AG08395 (cell line): ENCODE results near the gene NFATC1.

ENCODE experiments used
- DNase-seq: peaks from one replicate; pipeline ENCODE4 v3.0.0; 2012; ENCODE audit warnings: mixed read lengths, low spot score

Gene NFATC1

DNA sequence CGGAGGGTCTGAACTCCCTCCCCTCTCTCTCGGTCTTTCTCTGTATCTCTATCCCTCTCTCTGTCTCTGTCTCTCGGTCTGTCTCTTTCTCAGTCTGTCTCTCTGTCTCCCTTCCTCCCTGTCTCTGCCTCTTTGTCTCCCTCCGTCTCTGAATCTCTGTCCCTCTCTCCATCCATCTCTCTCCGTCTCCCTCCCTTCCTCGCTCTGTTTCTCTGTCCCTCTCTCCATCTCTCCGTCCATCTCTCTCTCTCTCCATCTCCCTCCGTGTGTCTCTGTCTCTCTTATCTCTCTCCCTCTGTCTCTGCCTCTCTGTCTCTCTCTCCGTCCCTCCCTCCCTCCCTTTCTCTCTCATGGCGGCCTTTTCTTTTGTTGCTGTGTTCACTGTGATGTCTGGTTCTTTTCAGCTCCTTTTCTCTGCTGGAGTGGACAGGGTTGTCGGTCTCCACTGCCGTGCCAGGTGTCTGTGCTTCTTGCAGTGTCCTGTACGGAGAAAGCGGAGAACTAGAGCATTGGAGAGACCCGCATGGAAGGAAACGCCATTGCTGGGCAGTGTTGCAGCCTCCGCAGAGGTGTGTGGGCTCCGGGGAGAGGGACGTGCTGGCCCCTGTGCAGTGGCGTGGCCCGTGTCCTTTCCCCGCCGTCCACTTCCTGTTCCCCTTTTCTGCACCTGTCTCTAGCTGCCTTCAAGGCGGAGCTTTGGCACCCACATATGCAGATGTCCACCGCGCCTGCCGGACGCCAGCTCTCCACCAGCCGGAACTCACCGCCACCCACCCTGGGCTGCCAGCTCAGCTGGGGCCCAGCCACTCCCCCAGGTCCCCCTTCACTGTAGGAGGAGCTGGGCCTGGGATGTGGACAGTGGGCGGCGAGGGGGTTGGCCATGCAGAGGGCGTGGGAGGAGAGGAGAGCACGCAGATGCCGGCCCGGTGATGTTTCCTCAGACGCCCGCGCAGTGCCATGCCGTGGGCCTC lies 113.1 kb downstream of the NFATC1 start:
- DNase-seq = no peak

DNA sequence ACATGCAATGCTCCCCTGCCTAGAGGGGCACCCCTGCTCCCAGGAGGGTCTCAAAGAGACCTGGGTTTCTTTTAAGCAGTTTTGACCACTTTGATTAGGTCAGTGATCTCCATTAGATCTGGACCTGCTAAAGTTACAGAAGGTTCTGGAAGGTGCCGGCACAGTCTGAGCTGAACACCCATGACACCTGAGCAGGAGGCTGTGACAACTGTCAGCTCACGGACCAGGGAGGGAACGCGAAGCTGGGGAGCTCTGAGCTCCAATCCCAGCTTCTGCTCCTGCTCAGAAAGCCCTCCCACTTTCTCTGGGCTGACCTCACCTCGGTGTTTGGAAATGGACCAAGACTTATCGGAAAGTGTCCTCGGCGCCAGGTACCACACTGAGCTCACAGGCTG lies 113.8 kb downstream of the NFATC1 start:
- no peak for DNase-seq

DNA sequence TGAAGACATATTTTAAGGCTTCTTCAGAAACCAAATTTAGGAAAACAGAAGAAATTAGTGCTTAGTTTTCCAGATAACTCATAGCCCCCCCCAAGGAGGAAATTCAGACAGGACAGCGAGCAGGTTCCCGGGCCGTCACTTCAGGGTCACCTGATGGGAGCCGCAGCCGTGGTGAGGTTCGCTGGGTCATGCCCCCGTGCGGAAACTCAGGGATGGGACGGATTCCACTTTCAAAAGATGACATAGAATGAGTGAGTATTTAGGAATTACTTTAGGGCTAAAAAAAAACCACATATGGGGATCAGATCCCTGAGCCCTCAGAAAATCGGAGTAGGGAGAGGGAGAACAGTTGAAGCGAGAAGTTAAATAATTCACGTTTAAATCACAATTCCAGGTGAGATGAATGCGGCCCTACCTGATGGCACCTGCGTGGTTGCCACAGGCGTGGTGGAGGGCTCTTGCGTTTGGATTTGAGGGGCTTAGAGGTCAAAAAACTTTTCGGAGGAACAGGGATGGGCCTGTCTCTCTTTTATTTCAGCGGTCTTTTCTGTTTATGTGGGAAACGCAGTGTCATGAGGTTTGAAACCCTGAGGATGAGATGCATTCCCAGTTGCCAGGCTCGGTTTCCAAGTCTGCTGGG lies 114.4 kb downstream of the NFATC1 start:
- DNase-seq = no peak

DNA sequence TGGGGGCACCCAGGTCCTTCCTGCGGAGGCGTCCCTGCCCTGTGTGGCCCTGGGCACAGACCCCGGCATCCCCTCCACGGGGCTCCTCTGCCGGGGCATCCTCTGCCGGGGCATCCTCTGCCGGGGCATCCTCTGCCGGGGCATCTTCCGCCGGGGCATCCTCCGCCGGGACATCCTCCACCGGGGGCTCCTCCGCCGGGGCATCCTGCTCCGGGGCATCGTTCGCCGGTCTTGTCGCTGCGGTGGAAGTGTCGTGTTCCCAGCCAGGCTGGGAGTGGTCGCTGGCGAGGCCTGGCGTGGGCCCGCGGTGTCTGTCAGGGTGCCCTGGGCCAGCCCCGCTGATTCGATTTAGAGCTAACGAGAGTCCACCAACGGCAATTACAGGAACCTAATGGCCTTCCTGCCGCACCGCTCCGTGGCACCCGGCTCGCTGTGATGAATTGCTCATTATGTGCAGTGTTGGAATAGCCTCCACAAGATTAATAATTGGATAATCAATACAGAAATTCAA lies 115.1 kb downstream of the NFATC1 start:
- DNase-seq = no peak

DNA sequence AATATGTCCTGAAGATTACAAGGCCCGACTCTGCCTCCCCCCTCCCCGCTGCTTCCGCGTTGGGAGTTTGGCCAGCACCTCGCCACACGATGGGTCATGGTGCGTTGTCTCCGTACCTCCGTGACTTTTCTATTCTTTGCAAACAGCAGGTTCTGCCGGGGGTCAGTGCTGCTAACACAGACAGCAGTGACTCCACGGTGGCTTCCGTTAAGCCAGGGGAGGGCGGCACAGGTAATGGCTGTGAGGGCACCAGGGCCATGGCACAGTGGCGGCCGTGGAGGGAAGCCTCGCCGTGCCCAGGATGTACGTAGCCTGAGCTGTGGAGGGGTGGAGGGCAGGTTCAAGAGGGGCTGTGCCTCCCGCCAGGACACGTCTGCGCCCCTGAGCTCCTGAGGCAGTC lies 115.5 kb downstream of the NFATC1 start:
- DNase-seq = no peak

DNA sequence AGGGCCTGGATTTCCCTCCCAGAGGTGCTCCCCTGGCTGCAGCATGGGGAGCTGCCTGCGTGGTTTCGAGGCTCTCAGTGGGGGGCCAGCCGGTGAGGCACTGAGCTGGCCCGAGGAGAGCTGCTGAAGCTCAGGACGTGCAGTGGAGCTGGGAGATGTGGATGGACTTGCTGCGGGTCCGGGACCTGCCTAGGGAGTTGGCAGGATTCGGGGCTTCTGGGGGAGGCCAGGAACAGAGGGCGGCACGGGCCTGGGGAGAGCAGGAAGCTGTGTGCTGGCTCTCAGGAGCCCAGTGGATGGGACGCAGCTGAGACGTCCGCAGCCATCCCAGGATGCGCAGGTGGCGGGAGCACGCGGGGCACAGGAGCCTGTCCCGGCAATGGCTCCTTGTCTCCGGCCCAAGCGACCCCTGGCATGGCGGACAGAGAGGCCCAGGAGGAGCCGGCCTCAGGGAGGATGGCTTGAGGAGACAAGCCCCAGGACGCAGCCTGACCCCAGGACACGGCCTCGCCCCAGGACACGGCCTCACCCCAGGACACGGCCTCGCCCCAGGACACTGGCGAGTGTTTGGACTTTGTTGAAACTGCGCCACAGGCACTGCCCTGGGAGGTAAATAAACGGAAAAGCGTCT lies 116.1 kb downstream of the NFATC1 start:
- no peak for DNase-seq

DNA sequence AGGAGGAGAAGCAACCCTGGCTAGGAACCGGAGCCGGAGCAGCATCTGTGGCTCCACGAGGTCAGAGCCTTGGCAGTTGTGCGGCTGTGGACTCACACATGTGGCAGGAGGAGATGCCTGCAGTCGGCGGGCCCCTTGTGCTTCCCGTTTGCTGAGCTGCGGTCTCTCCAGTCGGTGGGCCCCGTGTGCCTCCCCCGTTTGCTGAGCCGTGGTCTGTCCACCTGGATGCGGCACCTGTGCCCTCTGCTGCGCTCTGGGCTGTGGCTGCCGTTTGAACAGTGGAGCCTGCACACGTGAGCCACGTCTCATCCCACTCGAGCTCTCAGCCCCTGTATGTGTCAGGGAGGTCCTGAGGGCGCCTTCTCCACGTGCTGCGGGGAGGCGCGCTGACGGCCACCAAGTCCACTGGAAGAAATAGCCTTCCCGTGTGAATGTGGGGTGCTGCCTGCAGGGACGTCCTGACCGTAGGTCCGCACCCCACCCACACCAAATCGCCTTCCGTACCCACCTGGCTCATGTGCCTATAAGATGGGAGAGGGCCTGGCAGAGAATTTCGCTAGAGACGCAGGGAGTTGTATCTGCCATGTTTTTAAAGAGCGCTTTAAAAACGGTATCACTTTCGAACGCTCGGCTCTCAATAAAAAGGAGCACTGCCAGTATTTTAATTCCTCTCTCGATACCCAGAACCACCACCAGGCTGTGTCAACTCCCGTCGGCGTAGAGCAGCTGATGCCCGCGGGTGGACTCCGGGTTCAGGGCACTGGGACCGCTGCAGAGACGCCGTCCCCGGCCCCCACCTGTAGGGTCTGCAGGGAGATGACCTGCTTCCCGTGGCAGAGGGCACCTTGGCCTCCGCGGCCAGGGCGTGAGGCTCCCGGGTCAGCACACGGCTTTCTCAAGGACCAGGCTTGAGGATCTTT lies 117.0 kb downstream of the NFATC1 start:
- no peak for DNase-seq

DNA sequence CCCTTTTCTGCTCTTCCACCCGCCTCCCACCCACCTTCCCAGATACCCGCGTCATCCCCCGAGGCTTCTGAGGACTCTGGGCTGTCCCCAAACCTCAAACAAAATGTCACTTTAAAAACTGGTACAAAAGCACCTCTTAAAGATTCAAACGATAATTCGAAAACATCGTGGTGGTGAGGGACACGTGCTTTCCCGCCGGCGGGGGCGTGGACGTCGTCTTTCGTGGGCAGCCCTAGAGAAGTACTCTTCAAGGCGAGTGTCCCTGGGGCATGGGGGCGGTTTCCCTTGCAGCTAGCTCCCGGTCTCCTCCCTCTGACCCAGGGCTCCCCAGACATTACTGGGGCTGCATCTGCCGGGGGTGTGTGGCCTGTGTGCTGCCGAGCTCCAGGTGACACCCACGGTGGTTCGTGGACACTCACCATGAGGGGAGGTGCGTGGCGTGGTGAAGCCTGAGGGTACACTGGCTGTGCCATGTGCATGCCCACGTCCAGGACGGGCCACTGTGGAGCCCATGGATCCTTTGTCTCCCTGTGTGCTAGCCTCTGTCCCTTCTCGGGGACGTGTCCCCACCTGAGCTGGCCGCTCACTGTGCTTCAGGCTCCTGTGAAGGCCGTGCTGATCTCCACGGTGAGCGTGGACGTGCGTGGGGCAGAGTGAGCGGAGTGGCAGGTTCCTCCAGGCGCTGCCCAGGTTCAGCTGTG lies 117.8 kb downstream of the NFATC1 start:
- DNase-seq = no peak

DNA sequence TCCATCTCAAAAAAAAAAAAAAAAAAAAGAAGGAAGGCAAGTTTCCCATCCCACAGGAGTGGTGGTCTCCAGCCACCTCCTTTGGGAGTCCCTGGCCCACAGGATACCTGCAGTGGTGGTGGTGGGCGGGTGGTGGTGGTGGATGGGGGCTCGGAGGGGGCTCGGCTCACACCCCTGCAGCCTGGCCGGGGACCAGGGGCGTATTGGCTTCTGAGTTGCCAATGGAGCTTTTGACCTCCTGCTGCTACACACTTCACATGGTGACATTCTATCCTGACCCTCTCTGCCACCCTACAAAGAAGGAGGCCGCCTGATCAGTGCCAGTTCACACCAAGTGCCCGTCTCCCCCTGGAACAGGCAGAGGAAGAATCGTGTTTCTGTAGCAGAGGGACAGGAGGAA lies 119.6 kb downstream of the NFATC1 start:
- DNase-seq = no peak

DNA sequence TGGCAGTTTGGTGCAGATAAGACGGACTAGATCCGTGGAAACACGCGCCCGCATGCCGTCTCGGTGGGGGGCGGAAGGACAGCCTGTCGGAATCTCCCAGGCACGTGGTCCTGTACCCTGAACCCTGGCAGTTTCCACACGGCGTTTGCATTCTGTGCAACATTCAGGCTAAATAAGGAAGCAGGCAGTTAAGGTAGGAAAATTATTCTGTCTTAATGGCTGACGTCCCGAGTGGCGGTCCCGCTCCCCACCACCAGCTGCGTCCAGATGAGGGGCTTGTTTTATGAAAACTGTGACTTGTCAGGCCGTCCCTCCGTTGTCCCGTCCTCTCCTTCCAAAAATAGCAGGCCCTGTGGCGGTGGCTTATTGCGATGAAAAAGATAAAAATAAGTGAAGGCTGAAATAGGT lies 120.2 kb downstream of the NFATC1 start:
- DNase-seq = no peak

DNA sequence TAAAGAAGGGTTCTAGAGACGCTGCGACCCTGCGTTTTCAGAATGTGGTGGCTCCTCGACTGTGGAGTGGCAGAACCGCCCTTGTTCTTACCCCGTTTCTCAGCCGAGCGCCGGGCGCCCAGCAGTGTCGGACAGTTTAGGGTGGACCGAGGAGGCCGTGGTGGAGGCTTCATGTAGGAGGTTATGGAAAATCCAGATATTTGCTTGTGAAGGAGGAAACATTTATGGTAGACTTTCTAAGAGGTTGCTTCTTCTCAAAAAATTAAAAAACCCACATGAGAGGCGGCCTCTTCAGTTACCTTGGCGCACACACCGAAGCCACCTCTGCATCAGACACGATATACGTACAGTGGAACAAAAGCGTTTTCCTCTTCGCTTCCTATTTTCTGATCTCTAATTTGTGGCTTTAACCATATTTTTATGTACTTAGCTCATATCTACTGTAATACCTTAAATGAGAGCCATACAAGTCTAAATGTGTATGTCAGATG lies 120.8 kb downstream of the NFATC1 start:
- no peak for DNase-seq

DNA sequence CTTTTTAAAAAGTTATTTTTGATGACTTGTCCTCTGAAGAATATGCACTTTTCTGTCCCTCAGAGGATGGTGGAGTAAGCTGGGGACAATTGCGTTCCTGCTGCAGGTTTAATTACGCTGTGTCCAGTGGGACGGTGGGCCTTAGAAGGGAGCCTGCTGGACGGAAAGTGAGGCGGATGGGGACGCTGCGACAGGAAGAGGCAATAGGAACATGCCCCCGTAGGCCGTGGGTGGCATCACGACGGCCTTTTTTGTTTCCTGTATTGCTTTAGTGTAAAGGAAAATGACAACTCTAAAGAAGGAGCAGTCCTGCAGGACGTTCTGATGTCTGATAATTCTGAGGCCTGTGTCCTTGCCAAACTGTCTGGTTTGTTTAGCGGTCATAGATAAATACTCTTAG lies 121.6 kb downstream of the NFATC1 start:
- DNase-seq = no peak

DNA sequence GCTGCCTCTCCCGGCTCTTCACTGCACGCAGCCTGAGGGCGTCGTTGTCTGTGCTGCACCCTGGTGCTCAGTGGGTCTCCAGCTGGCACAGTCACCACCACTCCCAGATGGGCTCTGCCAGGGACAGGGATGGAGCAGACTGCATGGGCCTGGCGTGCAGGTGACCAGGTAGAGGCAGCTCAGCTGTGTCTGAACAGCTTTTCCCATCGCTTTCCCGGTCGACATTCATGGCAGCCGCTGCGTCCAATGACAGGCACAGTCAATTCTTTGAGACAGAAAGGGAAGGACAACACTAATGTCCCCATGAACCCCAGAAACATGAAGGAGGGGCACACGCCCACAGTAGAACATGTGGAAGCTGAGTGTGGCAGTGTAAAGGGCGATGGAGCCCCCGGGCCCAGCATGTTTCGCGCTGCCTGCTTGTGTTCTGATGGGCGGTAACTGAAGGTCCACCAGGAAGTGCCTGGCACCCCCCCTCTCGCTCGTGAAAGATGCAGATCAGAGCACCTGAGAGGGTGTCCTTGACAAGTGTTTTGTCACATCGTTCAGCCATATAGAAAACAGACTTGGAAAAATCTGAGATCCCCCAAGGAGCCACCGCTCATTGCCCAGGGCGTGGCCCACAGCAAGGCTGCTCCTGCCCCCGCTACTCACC lies 122.4 kb downstream of the NFATC1 start:
- DNase-seq = no peak

DNA sequence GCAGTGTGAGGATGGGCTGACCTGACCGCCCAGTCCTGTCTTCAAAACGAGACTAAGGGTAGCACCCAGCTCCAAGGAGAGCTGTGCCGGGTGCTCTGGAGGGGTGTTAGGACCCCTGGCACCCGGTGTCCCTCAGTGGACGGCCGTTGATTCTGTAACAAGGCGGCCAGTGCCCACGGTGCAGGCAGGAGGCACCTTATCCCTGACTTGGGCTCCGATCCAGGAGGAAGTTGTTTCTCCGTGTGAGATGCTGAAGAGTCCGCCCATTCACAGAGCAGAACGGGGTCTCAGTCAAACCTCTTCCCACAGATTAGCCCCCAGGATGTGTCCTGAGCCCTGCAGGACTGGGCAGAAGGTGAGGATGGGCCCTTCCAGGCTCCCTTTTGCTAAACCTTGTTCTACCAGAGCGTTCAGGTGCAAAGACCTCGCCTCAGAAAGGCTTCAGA lies 123.0 kb downstream of the NFATC1 start:
- no peak for DNase-seq

DNA sequence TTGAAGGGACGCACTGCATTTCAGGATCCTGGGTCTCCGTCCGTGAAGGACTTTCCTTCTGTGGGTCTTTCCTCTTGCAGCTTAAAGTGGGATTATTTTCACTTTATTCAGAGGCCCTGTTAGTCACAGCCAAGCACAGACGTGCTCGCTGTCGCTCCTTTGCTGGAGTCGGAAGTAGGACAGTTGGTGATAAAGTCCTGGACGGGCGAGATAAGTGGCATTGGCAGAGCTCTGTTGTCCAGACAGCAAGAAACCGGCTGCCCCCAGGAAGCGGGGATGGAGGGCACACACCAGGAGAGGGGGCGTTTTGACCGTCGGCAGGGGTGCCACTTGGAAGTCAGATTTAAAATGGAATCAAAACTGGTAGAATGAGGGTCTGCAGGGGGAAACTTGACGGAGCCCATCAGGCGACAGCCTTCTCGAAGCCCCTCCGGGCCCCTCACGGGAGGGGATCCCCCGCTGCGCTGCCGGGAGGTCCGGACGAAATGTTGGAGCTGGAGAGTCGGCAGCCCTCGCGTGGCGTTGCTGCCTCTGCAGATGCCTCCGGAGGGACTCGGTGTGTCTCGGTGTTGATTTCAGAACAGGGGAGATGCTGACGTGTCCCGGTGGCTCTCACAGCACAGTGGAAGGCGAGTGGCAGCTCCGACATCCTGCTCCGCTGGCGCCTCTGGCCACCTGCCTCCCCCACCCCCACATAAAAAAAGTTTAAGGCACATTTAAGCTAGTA lies 124.2 kb downstream of the NFATC1 start:
- no peak for DNase-seq

DNA sequence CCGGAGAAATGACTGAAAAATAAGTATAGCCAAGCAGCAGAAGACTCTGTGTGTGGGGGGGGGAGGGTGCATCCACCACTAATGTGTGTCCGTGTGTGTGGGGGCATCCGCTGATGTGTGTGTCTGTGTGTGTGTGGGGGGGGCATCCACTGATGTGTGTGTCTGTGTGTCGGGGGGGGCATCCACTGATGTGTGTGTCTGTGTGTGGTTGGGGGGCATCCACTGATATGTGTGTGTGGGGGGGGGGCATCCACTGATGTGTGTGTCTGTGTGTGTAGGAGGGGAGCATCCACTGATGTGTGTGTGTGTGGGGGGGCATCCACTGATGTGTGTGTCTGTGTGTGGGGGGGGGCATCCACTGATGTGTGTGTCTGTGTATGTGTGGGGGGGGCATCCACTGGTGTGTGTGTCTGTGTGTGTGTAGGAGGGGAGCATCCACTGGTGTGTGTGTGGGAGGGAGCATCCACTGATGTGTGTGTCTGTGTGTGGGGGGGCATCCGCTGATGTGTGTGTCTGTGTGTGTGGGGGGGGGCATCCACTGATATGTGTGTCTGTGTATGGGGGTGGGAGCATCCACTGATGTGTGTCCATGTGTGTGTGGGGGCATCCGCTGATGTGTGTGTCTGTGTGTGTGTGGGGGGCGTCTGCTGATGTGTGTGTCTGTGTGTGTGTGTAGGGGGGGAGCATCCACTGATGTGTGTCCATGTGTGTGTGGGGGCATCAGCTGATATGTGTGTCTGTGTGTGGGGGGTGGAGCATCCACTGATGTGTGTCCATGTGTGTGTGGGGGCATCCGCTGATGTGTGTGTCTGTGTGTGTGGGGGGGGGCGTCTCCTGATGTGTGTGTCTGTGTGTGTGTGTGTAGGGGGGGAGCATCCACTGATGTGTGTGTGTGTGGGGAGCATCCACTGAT lies 125.0 kb downstream of the NFATC1 start:
- DNase-seq = no peak

DNA sequence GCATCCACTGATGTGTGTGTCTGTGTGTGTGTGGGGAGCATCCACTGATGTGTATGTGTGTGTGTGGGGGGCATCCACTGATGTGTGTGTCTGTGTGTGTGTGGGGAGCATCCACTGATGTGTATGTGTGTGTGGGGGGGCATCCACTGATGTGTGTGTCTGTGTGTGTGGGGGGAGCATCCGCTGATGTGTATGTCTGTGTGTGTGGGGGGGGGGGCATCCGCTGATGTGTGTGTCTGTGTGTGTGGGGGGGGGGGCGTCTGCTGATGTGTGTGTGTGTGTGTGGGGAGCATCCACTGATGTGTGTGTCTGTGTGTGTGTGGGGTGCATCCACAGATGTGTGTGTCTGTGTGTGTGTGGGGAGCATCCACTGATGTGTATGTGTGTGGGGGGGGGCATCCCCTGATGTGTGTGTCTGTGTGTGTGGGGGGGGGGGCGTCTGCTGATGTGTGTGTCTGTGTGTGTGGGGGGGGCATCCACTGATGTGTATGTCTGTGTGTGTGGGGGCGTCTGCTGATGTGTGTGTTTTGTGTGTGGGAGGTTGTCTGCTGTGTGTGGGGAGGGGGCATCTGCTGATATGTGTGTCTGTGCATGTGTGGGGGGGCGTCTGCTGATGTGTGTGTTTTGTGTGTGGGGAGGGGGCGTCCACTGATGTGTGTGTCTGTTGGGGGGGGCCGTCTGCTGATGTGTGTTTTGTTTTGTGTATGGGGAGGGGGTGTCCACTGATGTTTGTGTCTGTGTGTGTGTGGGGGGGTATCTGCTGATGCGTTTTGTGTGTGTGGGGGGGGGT lies 125.9 kb downstream of the NFATC1 start:
- no peak for DNase-seq
